Measurements from ENCODE around the gene BACE2. TPM values are rescaled to one million over a fixed set of nuclear protein-coding genes. Genes with fewer than 3 reads are reported as not detected.
"Not testable (repeated sequence)": the region's sequence is repeated elsewhere in the genome, so short reads cannot be mapped to it uniquely, and the experiment has no call there.

The BACE2 gene
- polyA plus RNA-seq, 1 donor from 2014 or later: 0.32 TPM

GRCh38 chr21:41189150-41189745 lies 21.3 kb downstream of the BACE2 start:
- Histone ChIP-seq H3K79me2 (replicated peaks; ENCODE audit: insufficient read depth, low read length) (no peaks in the 10 kb centered on the region), H3K4me2 (ENCODE audit: low read length) (no peak overlapping the region), H3K27ac (ENCODE audit: low read length) (no peak overlapping the region), H3K36me3 (ENCODE audit: insufficient read depth, low read length) (no peaks in the 10 kb centered on the region), H2AFZ (ENCODE audit: low read depth, low read length) (no peak overlapping the region), H3K4me3 (ENCODE audit: low read length) (no peak overlapping the region), H3F3A (ENCODE audit: insufficient read depth, low read length, poor library complexity, severe bottlenecking) (no peaks in the 10 kb centered on the region), H3K9ac (ENCODE audit: low read length) (no peak overlapping the region), H3K9me2 (ENCODE audit: insufficient read depth, low read length) (no peaks in the 10 kb centered on the region), H3K27me3 (ENCODE audit: insufficient read depth, low read depth, low read length) (no peaks in the 10 kb centered on the region), H3K9me3 (ENCODE audit: low read length) (no peaks in the 10 kb centered on the region), H4K20me1 (ENCODE audit: insufficient read depth) (no peaks in the 10 kb centered on the region)
- TF ChIP-seq EP300 (conservative IDR thresholded peaks at IDR 0.05; ENCODE audit: poor library complexity, severe bottlenecking): no peak
- no peak for TF ChIP-seq MXI1 (conservative IDR thresholded peaks at IDR 0.05; ENCODE audit: poor library complexity, severe bottlenecking)
- no peak for TF ChIP-seq TAF1 (IDR thresholded peaks at IDR 0.05; ENCODE audit: low read depth)
- no peak for TF ChIP-seq EZH2 (IDR thresholded peaks at IDR 0.05; ENCODE audit: borderline replicate concordance, insufficient read depth, low read length, poor library complexity, severe bottlenecking)
- TF ChIP-seq RAD21 (conservative IDR thresholded peaks at IDR 0.05): no peak

DNA sequence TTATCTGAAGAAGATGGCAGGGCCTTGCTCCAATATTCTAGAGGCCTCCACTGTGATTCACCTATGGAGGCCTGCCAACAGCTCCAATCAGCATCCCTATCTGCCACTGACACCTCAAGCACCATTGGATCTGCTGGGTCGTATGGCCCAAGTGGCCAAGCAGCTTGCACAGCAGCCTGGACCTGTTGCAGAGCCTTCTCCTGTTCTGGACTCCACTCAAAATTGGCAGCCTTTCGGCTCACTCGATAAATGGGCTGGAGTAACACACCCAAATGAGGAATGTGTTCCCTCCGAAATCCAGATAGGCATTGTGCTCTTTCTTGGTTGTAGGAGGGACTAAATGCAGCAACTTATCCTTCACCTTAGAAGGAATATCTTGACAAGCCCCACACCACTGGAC lies 24.6 kb downstream of the BACE2 start:
- not testable (repeated sequence) for H3K9ac ChIP-seq (ENCODE audit: low read length); H3K27ac ChIP-seq (ENCODE audit: low read length); H2AFZ ChIP-seq (ENCODE audit: low read depth, low read length); H3F3A ChIP-seq (ENCODE audit: insufficient read depth, low read length, poor library complexity, severe bottlenecking); H3K4me3 ChIP-seq (ENCODE audit: low read length); H3K4me2 ChIP-seq (ENCODE audit: low read length); H4K20me1 ChIP-seq (ENCODE audit: insufficient read depth); H3K9me3 ChIP-seq (ENCODE audit: low read length); H3K9me2 ChIP-seq (ENCODE audit: insufficient read depth, low read length); H3K36me3 ChIP-seq (ENCODE audit: insufficient read depth, low read length); H3K79me2 ChIP-seq (replicated peaks; ENCODE audit: insufficient read depth, low read length); H3K27me3 ChIP-seq (ENCODE audit: insufficient read depth, low read depth, low read length)

- Histone ChIP-seq H3K27me3 (ENCODE audit: insufficient read depth, low read depth, low read length) (no peaks in the 10 kb centered on the region), H3K79me2 (replicated peaks; ENCODE audit: insufficient read depth, low read length) (no peaks in the 10 kb centered on the region), H3K9me3 (ENCODE audit: low read length) (no peaks in the 10 kb centered on the region), H3K4me2 (ENCODE audit: low read length) (no peak overlapping the region), H2AFZ (ENCODE audit: low read depth, low read length) (no peak overlapping the region), H3K4me3 (ENCODE audit: low read length) (no peak overlapping the region), H3K9ac (ENCODE audit: low read length) (no peak overlapping the region), H4K20me1 (ENCODE audit: insufficient read depth) (no peaks in the 10 kb centered on the region), H3K36me3 (ENCODE audit: insufficient read depth, low read length) (no peaks in the 10 kb centered on the region), H3F3A (ENCODE audit: insufficient read depth, low read length, poor library complexity, severe bottlenecking) (no peaks in the 10 kb centered on the region), H3K9me2 (ENCODE audit: insufficient read depth, low read length) (no peaks in the 10 kb centered on the region), H3K27ac (ENCODE audit: low read length) (no peak overlapping the region)
- TF ChIP-seq EP300 (conservative IDR thresholded peaks at IDR 0.05; ENCODE audit: poor library complexity, severe bottlenecking) (no peak), POLR2AphosphoS5 (IDR thresholded peaks at IDR 0.05) (no peak), EZH2 (IDR thresholded peaks at IDR 0.05; ENCODE audit: borderline replicate concordance, insufficient read depth, low read length, poor library complexity, severe bottlenecking) (no peak), MXI1 (conservative IDR thresholded peaks at IDR 0.05; ENCODE audit: poor library complexity, severe bottlenecking) (no peak), CTCF (IDR thresholded peaks at IDR 0.05; ENCODE audit: poor library complexity, severe bottlenecking) (no peak), SMC3 (conservative IDR thresholded peaks at IDR 0.05; ENCODE audit: poor library complexity) (no peak)
- TF ChIP-seq, protein P1, sequence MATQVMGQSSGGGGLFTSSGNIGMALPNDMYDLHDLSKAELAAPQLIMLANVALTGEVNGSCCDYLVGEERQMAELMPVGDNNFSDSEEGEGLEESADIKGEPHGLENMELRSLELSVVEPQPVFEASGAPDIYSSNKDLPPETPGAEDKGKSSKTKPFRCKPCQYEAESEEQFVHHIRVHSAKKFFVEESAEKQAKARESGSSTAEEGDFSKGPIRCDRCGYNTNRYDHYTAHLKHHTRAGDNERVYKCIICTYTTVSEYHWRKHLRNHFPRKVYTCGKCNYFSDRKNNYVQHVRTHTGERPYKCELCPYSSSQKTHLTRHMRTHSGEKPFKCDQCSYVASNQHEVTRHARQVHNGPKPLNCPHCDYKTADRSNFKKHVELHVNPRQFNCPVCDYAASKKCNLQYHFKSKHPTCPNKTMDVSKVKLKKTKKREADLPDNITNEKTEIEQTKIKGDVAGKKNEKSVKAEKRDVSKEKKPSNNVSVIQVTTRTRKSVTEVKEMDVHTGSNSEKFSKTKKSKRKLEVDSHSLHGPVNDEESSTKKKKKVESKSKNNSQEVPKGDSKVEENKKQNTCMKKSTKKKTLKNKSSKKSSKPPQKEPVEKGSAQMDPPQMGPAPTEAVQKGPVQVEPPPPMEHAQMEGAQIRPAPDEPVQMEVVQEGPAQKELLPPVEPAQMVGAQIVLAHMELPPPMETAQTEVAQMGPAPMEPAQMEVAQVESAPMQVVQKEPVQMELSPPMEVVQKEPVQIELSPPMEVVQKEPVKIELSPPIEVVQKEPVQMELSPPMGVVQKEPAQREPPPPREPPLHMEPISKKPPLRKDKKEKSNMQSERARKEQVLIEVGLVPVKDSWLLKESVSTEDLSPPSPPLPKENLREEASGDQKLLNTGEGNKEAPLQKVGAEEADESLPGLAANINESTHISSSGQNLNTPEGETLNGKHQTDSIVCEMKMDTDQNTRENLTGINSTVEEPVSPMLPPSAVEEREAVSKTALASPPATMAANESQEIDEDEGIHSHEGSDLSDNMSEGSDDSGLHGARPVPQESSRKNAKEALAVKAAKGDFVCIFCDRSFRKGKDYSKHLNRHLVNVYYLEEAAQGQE (IDR thresholded peaks at IDR 0.05; ENCODE audit: borderline replicate concordance): no peak
These were observed 27.4 kb downstream of the BACE2 start for GRCh38 chr21:41195311-41195710.
